Measurements from ENCODE around the gene ZDHHC22.

ZDHHC22 gene

GRCh38 chr14:77102154-77102553, 39.4 kb downstream of the ZDHHC22 start:
- no peak for DNase-seq

DNA sequence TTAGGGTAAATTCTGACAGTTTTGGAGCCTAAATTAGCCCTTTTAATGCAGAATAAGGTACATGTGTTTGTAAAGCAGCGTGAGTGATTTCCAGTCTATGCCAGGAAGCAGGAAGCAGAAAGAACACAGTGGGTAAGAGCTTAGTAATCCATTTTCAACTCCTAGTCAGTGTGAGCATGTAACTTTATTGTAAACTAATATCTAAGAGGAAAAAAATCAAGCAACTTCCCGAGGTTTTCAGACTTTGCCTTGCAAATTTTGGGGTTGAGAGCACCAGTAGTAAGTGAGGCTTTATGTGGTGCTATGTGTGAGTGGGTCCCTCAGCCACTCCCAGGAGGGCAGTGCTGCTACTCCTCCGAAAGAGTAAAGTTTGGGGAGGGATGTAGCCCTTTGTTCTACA, 40.6 kb downstream of the ZDHHC22 start:
- DNase-seq, result no peak

DNA sequence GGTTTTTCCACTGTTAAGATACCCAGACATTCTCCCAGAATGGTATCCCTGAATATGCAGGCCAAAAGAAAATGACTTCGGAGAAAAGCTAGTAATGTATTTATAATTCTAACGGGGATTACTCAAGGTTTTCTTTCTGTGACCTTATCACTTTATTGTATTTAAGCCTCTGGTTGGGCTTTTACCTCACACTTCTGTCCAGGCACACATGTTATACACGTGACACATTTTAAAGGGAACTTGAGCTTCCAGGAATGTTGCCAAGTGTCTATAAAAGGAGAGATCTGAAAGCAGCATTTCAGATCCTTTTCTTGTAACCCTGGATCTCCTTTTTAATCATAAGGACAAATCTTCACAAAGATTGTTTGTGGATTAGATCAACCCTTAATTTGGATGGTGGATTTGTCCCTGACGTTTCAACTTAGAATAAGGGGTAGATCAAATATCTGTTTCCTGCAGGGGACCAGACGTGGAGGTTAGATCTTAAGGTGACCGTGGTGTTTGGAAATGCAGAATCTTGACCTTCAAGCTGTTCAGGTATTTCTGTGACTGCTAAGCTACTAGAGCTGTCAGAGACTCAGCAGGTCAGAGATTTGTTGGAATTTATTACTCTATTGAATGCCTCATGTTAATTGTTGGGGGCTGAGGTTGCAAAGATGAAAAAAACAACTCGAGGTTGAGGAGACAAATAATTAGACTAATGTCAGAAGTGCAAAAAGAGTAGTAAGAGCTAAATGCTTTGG, 42.0 kb downstream of the ZDHHC22 start:
- DNase-seq, result no peak

DNA sequence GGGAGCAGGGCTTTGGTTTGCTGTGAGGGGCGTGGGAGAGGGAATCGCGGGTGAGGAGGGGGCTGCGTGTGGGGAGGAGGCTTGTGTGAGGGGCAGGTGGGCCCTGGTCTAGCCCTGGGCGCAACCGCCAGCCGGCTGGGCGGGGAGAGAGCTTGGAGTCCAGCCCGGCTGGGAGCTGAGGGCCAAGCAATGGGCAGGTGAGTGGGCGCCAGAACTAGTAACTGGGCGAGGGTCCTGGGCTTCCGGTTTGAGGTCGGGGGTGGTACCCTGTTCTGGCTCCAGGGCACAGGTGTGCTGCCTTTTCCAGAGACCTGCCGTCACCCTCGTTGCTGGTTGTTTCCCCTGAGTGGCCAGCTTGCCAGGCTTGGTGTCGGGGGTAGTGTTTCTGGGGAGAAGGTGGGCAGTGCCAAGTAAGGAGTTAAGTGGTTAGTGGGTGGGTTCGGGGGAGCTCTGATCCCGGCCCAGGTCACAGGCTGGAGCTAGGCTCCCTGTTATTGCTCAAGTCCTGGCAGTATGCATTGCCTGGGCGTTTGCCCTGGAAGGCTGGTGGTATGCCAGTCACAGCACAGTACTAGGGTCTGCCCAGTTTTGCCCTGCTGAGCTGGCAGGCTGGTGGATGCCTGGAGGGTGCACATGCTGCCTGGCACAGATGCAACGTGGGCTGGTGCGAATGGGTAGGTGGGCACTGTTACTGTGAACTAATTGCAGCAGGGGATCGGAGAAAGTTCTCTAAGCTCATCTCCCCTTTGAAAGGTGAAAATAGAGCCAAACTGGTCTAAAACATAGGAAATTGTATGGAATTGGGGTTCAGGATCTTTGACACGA, 42.9 kb downstream of the ZDHHC22 start:
- no peak for DNase-seq

GRCh38 chr14:77097700-77098528, 43.7 kb downstream of the ZDHHC22 start, which contains the start of gene CIPC:
CIPC (plus strand) TSS chr14:77098258; CDS start chr14:77105709, 7,451 bp downstream.
- peak; percentile 96 for DNase-seq

- no peak for DNase-seq
These were observed 44.4 kb downstream of the ZDHHC22 start for GRCh38 chr14:77097006-77097699.

DNA sequence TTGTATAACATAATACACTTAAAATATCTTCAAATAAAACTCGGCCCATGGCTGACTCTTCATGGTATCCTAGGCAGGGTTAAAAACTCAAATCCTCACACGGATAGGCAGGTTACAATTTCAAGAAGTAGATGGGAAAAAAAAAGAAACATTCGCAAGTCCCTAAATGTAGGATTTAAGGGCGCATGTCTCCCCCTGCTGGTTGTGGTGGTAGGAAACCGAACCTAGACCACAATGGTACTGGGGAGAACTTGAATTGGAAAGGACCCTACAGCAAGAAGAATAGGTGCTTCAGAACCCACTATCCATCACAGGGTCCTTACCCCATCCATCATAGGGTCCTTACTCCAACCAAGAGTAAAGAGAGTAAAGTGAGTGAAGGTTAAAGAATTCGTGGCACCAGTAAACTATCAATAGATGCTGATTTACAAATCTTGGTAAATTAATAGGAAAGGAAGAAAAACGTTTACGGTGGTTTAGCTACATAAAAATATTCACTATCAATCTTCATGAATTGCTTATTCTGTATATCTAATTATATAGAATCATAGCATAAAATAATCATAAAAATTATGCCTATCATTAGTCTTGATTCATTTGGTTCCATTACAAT, 46.8 kb downstream of the ZDHHC22 start:
- peak; percentile 48 for DNase-seq

DNA sequence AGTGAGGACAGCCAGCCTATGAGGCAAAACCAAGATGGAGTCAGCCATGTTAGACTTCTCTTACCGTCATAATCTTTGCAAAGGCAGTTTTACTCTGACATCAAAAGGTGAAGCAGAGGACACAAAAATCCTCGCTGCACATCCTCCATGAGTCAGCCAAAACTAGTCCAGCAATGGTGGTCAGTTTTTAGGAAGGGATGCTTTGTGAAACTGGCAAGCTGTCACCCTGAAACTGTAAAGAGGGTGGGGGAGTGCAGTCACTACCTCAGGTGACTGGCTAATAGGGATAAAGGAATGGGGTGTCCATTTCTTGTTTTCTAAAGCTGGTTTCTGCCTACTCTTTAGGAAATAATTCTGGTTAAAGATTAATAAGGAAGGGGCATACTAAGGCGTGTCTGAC, 48.9 kb downstream of the ZDHHC22 start:
- DNase-seq, result no peak

DNA sequence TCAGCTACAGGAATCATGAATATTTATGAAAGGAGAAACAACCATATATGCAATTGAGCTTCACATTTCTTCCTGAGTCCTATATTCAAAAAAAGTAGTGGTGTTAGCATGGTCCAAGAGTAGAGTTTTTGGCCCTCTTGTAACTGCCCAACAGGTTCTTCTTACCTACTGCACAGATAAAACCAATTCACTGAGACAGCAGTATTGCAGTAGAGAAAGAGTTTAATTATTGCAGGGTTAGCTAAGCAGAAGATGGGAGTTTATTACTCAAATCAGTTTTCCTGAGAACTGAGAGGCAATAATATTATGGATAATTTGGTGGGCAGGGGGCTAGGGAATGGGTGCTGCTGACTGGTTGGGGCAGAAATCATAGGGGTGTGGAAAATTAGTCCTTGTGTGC, 50.1 kb downstream of the ZDHHC22 start:
- no peak for DNase-seq

- no peak for DNase-seq
These were observed 52.9 kb downstream of the ZDHHC22 start for GRCh38 chr14:77088645-77089044.

- peak; percentile 76 for DNase-seq
These were observed 53.4 kb downstream of the ZDHHC22 start for GRCh38 chr14:77088219-77088618.

- no peak for DNase-seq
These were observed 54.0 kb downstream of the ZDHHC22 start for GRCh38 chr14:77087631-77088030.

DNA sequence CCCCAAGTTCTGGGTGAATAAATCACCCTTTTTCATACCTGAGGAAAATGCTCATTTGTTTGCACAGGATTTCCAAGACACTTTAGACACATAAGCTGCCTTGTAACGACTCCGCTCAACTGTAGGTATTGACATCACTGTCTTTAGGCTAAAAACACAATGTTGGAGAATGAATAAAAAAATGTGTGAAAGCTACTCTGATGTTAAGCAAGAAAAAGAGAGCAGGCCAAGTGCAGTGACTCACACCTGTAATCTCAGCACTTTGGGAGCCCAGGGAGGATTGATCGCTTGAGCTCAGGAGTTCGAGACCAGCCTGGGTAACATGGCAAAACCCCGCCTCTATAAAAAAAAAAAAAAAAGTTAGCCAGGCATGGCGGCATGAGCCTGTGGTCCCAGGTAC, 54.6 kb downstream of the ZDHHC22 start:
- no peak for DNase-seq

DNA sequence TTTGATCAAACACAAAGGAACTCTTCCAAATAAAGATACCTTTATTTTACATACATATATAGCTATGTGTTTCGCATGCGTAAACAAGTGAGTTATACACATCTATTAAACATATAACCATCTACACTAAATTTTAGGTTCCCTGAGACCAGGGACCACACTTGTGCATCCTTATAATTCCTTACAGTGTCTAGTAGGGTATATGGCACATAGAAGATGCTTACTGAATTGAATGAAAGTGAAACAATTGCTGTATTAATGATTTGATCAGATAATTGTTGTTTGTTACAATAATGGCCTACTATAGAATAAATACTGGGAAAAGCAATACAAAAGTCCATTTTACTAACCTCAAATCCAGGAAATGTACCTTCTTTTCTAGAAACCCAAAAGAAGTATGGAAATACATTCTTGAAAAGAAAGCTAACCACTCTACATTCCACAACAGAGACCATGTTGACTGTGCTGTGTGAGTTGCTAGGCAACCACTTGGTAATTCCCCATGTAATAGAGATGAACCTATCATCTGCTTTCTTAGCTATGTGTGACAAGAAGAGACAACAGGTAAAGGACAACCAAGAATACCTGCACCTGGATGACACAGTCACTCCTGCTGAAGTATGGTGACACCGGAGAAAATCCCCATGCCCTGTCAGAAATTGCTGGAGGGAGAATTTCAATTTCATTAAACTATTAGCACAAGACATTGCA, 55.4 kb downstream of the ZDHHC22 start:
- no peak for DNase-seq

- DNase-seq, result no peak
These were observed 56.1 kb downstream of the ZDHHC22 start for GRCh38 chr14:77085538-77085937.

DNA sequence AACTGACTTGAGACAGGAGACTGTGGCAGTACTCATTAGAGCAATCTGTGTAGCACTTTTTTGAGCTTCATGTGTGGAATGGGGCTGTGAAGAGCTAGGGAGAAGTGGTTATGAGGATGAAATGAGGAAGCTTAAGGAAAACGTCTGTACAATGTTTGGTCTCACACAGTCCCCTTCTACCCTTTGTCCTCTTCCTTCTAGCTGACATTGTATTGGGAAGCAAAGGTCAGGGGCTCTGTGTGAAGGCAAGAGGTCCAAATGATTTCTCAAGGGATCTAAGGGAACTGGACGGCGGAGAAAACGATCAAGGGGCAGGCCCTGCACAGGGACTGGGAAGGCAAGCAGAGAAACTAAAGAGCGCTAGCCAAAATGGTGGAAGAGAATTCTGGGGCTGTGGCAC, 56.6 kb downstream of the ZDHHC22 start:
- DNase-seq, result no peak

DNA sequence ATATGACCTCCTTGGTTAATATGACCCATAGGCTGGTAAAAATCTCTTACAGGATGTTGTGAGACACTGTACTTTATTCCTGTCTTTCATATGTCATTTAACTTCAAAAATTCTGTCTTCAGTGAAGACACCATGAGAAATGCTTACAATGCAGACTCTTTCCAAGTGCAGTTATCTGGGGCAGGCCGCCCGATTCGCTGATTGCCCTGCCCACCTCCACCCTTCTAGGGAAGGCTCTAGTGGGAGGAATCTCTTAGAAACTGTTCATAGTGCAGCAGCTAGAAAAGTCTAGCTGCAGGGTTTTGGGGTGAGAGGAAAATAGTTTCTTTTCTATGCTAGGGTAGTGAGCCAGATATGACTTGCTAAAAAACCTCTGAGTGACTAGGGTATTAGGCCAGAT, 58.5 kb downstream of the ZDHHC22 start:
- DNase-seq, result no peak

DNA sequence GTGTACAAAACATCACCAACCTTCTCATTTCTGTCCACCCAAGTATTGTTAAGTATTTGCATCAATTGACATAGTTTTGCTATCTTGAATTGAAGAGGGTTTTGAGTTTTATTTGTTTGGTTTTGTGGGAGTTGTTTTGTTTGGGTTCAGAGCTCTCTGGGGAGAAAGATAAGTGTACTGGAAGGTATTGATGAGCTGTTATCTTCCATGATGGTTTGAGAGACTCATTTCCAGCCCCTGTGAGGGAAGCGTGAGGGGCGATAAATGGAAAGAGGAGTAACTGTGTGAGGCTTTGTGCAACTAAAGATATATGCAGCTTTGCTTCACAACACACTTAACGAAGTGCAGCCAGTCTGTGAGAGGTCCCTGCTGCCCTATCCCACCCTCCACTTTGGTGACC, 59.2 kb downstream of the ZDHHC22 start:
- no peak for DNase-seq

Data from NCI-H1048 (cell line).